Prostate gland (tissue), 2 donors: ENCODE results near the gene FCRL1.

Source experiments
- POLR2A ChIP-seq: fragments of 450-650 bp; IDR thresholded peaks from one replicate; pipeline ENCODE4 v1.6.1; 2016; ENCODE audit warnings: antibody characterized with exemption, mild to moderate bottlenecking
- TF ChIP-seq, protein P1 (sequence below), 4 experiments: fragments of 200-600 bp in 2 of 4; fragments of 450-650 bp in 2 of 4; sonication (generic) in 2 of 4; IDR thresholded peaks; 1 replicate in 3 of 4; 2 replicates in 1 of 4; pipeline ENCODE4 v1.5.1; 2016 to 2019; ENCODE audit warnings: antibody characterized with exemption in 4 of 4, mild to moderate bottlenecking in 2 of 4, moderate library complexity in 2 of 4

DNA sequence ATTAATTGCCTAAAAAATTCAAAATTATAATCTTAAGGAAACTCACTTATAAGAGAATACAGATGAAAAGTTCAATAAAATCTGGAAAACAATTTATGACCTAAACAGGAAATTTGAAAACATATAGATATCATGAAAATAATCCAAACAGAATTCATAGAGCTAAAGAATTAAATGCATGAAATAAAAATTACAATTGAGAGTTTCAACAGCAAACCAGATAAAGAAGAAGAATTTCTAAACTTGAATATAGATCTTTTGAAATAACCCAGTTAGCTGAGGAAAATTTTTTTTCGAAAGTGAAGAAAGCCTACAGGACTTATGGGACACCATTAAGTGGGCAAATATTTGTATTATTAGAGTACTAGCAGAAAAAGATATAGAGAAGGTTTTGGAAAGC lies 6.7 kb downstream of the FCRL1 start:
- TF ChIP-seq POLR2A = no peak
- TF ChIP-seq, protein P1, sequence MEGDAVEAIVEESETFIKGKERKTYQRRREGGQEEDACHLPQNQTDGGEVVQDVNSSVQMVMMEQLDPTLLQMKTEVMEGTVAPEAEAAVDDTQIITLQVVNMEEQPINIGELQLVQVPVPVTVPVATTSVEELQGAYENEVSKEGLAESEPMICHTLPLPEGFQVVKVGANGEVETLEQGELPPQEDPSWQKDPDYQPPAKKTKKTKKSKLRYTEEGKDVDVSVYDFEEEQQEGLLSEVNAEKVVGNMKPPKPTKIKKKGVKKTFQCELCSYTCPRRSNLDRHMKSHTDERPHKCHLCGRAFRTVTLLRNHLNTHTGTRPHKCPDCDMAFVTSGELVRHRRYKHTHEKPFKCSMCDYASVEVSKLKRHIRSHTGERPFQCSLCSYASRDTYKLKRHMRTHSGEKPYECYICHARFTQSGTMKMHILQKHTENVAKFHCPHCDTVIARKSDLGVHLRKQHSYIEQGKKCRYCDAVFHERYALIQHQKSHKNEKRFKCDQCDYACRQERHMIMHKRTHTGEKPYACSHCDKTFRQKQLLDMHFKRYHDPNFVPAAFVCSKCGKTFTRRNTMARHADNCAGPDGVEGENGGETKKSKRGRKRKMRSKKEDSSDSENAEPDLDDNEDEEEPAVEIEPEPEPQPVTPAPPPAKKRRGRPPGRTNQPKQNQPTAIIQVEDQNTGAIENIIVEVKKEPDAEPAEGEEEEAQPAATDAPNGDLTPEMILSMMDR (IDR thresholded peaks at IDR 0.05) = no peak
